Panc1 (cell line): ENCODE results near the gene FCMR. TPM values are rescaled to one million over a fixed set of nuclear protein-coding genes. Genes with fewer than 3 reads are reported as not detected.

Source experiments
- ATAC-seq: fragments of 200-7000 bp; cut with Tn5 transposase; 2 replicates; pipeline ENCODE4 v1.9.1; 2020; ENCODE audit warnings: mild to moderate bottlenecking, moderate library complexity
- BruUV-seq: library from RNA; stranded (reverse); fragments of 400-500 nt; replicated peaks from 2 replicates; lab custom pipeline; 2021; lab: Mats Ljungman, UMichigan
- CTCF ChIA-PET: fragments of 300-600 bp; sonication (Branson Sonifier 250); formaldehyde crosslinking; loops from one replicate; lab custom pipeline; 2022; ENCODE audit warnings: antibody characterized with exemption; lab: Charles Lee
- POLR2A ChIA-PET: fragments of 300-600 bp; sonication (Branson Sonifier 250); formaldehyde crosslinking; loops from one replicate; lab custom pipeline; 2022; ENCODE audit warnings: antibody characterized with exemption; lab: Charles Lee
- DNase-seq: peaks from one replicate; pipeline ENCODE4 v3.0.0-alpha.2; 2010; ENCODE audit warnings: low read depth, low spot score
- H3K27ac ChIP-seq: 2 replicates; pipeline ENCODE4 v1.5.1; 2011; ENCODE audit warnings: mild to moderate bottlenecking, low read length, inconsistent platforms
- H3K27me3 ChIP-seq: fragments of 200-500 bp; sonication (Bioruptor generic); 2 replicates; pipeline ENCODE4 v1.6.0; 2014; ENCODE audit warnings: low read length, inconsistent platforms; ENCODE audit not compliant: control insufficient read depth, insufficient read depth
- H3K36me3 ChIP-seq: fragments of 200-500 bp; sonication (Bioruptor generic); 2 replicates; pipeline ENCODE4 v1.5.1; 2014; ENCODE audit warnings: inconsistent platforms, mild to moderate bottlenecking, low read length, moderate library complexity; ENCODE audit not compliant: control insufficient read depth, insufficient read depth
- H3K4me1 ChIP-seq: 2 replicates; pipeline ENCODE4 v1.5.1; 2011; ENCODE audit warnings: inconsistent platforms, mild to moderate bottlenecking, low read length, moderate library complexity; ENCODE audit not compliant: control insufficient read depth, insufficient read depth
- H3K4me3 ChIP-seq, 2 experiments: 2 replicates each; pipeline ENCODE4 v1.5.1; 2011 to 2012; ENCODE audit warnings: low read depth in 2 of 2, low read length in 2 of 2, mild to moderate bottlenecking in 2 of 2, inconsistent platforms in 1 of 2, moderate library complexity in 1 of 2
- H3K9me3 ChIP-seq: fragments of 200-500 bp; sonication (Bioruptor generic); 2 replicates; pipeline ENCODE4 v1.5.1; 2014; ENCODE audit warnings: low read depth, mild to moderate bottlenecking, inconsistent platforms, low read length, moderate library complexity; ENCODE audit not compliant: control insufficient read depth, insufficient read depth
- CTCF ChIP-seq: fragments of 450-650 bp; IDR thresholded peaks from 2 replicates; pipeline ENCODE4 v1.5.1; 2017; ENCODE audit warnings: mild to moderate bottlenecking
- POLR2AphosphoS5 ChIP-seq: IDR thresholded peaks from 2 replicates; pipeline ENCODE4 v1.6.1; 2012; ENCODE audit warnings: mild to moderate bottlenecking, low read depth, low read length, moderate library complexity
- REST ChIP-seq, 2 experiments: IDR thresholded peaks; 2 replicates each; pipeline ENCODE4 v1.6.1; 2011 to 2012; ENCODE audit warnings: low read depth in 2 of 2, control low read depth in 1 of 2, low read length in 1 of 2, mild to moderate bottlenecking in 1 of 2, moderate library complexity in 1 of 2; ENCODE audit not compliant: insufficient read depth in 1 of 2
- SIN3A ChIP-seq: IDR thresholded peaks from 2 replicates; pipeline ENCODE4 v1.6.1; 2012; ENCODE audit warnings: low read depth, mild to moderate bottlenecking, low read length, moderate library complexity, borderline replicate concordance; ENCODE audit not compliant: insufficient read depth
- TCF7L2 ChIP-seq: IDR thresholded peaks from 2 replicates; pipeline ENCODE4 v1.6.1; 2011; ENCODE audit warnings: mild to moderate bottlenecking, low read depth, low read length, inconsistent platforms
- in situ Hi-C: cut with HindIII; loops from 2 replicates; pipeline ENCODE4 v1.10.0; 2016; ENCODE audit warnings: low sequenced_read_pairs, low pct_unique_long_range_greater_than_20kb
- intact Hi-C: fragments of 100-400 bp; cut with micrococcal nuclease; formaldehyde crosslinking; loops from one replicate; pipeline ENCODE4 v1.10.0; 2022; ENCODE audit not compliant: unreplicated experiment
- total RNA-seq: library from RNA; stranded (reverse); gene quantifications from one replicate; pipeline ENCODE4 v1.2.1, GENCODE V29; 2021; ENCODE audit not compliant: unreplicated experiment

Gene FCMR
- total RNA-seq, 1 experiment from 2014 or later, result 0.41 TPM

- Histone ChIP-seq H3K27ac (no peak overlapping the region), H3K36me3 (no peaks in the 10 kb centered on the region), H3K4me3 (no peak overlapping the region), H3K9me3 (no peaks in the 10 kb centered on the region), H3K4me1 (no peaks in the 10 kb centered on the region), H3K27me3 (peaks cover 13% of the 10 kb centered on the region)
- BruUV-seq, result no TSS peak
- in situ Hi-C loops (no loop called here), intact Hi-C loops (no loop called here)
- TF ChIP-seq TCF7L2, result no peak
- TF ChIP-seq SIN3A, result no peak
- TF ChIP-seq REST (IDR thresholded peaks at IDR 0.05; ENCODE audit: insufficient read depth in 1 of 2, low read depth in 2 of 2, low read length in 1 of 2), result no peak
- no peak for TF ChIP-seq CTCF
- no peak for TF ChIP-seq POLR2AphosphoS5
- POLR2A ChIA-PET, result no interaction called here
- ATAC-seq (no peak), DNase-seq (no peak)
- CTCF ChIA-PET, result no interaction called here
These were observed 45.5 kb upstream of the FCMR start for GRCh38 chr1:206967096-206967849.

- H3K4me1 ChIP-seq, result no peaks in the 10 kb centered on the region
- CTCF ChIA-PET, result no interaction called here
- no TSS peak for BruUV-seq
- POLR2A ChIA-PET, result no interaction called here
- peaks cover 6% of the 10 kb centered on the region for H3K27me3 ChIP-seq
- H3K9me3 ChIP-seq, result no peaks in the 10 kb centered on the region
- ATAC-seq (no peak), DNase-seq (no peak)
- in situ Hi-C loops, result no loop called here
- intact Hi-C loops, result no loop called here
- TF ChIP-seq POLR2AphosphoS5 (no peak), TCF7L2 (no peak), REST (IDR thresholded peaks at IDR 0.05; ENCODE audit: insufficient read depth in 1 of 2, low read depth in 2 of 2, low read length in 1 of 2) (no peak), SIN3A (no peak)
- no peak overlapping the region for H3K27ac ChIP-seq
- no peaks in the 10 kb centered on the region for H3K36me3 ChIP-seq
- no peak overlapping the region for H3K4me3 ChIP-seq
These were observed 44.0 kb upstream of the FCMR start for GRCh38 chr1:206965781-206966180.
